Gastrocnemius medialis (tissue), 4 donors: ENCODE measurements around the gene TLE1.

Experiments used
- CTCF ChIP-seq, 5 experiments: fragments of 450-650 bp in 3 of 5; fragments of 200-600 bp in 2 of 5; sonication (generic) in 2 of 5; IDR thresholded peaks in 4 of 5; conservative IDR thresholded peaks in 1 of 5; 1 replicate in 4 of 5; 2 replicates in 1 of 5; pipeline ENCODE4 v1.5.1; 2016 to 2019; ENCODE audit warnings: antibody characterized with exemption in 5 of 5, mild to moderate bottlenecking in 3 of 5, moderate library complexity in 3 of 5
- POLR2A ChIP-seq, 2 donors: fragments of 450-650 bp; IDR thresholded peaks; one replicate each; pipeline ENCODE4 v1.6.1; 2017; ENCODE audit warnings: antibody characterized with exemption in 2 of 2, mild to moderate bottlenecking in 2 of 2, moderate library complexity in 2 of 2

- TF ChIP-seq CTCF (IDR thresholded peaks at IDR 0.05 in 4 of 5, conservative IDR thresholded peaks at IDR 0.05 in 1 of 5) (no peak), POLR2A (IDR thresholded peaks at IDR 0.05) (no peak)
Observed at GRCh38 chr9:81737871-81738507, 48.6 kb upstream of the TLE1 start.
